Mesendoderm (in vitro differentiated cells): ENCODE results near the gene GTF2IRD1.

ENCODE experiments used
- DNase-seq: peaks from one replicate; pipeline ENCODE4 v3.0.0; 2013
- H2AK5ac ChIP-seq: 2 replicates; pipeline ENCODE4 v1.6.1; 2013; ENCODE audit warnings: low read length, inconsistent platforms
- H2BK120ac ChIP-seq: 2 replicates; pipeline ENCODE4 v1.6.1; 2013; ENCODE audit warnings: low read depth, mild to moderate bottlenecking, low read length, moderate library complexity, mixed read lengths
- H2BK15ac ChIP-seq: replicated peaks from 2 replicates; pipeline ENCODE4 v1.6.1; 2013; ENCODE audit warnings: low read depth, mild to moderate bottlenecking, moderate library complexity
- H2BK5ac ChIP-seq: 2 replicates; pipeline ENCODE4 v1.6.1; 2013; ENCODE audit warnings: low read length, inconsistent platforms
- H3K18ac ChIP-seq: 2 replicates; pipeline ENCODE4 v1.6.1; 2013; ENCODE audit warnings: mild to moderate bottlenecking, low read length, mixed read lengths
- H3K23ac ChIP-seq: one replicate; pipeline ENCODE4 v1.6.1; 2013; ENCODE audit warnings: low read length
- H3K27ac ChIP-seq: 2 replicates; pipeline ENCODE4 v1.5.1; 2013; ENCODE audit warnings: low read depth, mild to moderate bottlenecking, inconsistent platforms, low read length, moderate library complexity
- H3K27me3 ChIP-seq: 2 replicates; pipeline ENCODE4 v1.6.1; 2013; ENCODE audit warnings: low read length, control low read depth, mild to moderate bottlenecking, inconsistent platforms; ENCODE audit not compliant: insufficient read depth, poor library complexity
- H3K36me3 ChIP-seq: 2 replicates; pipeline ENCODE4 v1.6.1; 2013; ENCODE audit warnings: low read length, inconsistent platforms; ENCODE audit not compliant: control insufficient read depth, insufficient read depth
- H3K4ac ChIP-seq: one replicate; pipeline ENCODE4 v1.6.1; 2013; ENCODE audit warnings: low read depth, mild to moderate bottlenecking, low read length, moderate library complexity
- H3K4me1 ChIP-seq: 2 replicates; pipeline ENCODE4 v1.6.1; 2013; ENCODE audit warnings: low read depth, low read length, inconsistent platforms; ENCODE audit not compliant: control insufficient read depth
- H3K4me2 ChIP-seq: 2 replicates; pipeline ENCODE4 v1.6.1; 2013; ENCODE audit warnings: low read length
- H3K4me3 ChIP-seq: 2 replicates; pipeline ENCODE4 v1.5.1; 2013; ENCODE audit warnings: mild to moderate bottlenecking, low read length
- H3K56ac ChIP-seq: one replicate; pipeline ENCODE4 v1.6.1; 2013; ENCODE audit warnings: low read length
- H3K79me1 ChIP-seq: 2 replicates; pipeline ENCODE4 v1.6.1; 2013; ENCODE audit warnings: low read length, inconsistent platforms
- H3K79me2 ChIP-seq: 2 replicates; pipeline ENCODE4 v1.6.1; 2013; ENCODE audit warnings: mild to moderate bottlenecking, low read length; ENCODE audit not compliant: control insufficient read depth, insufficient read depth
- H3K9ac ChIP-seq: 2 replicates; pipeline ENCODE4 v1.6.1; 2013; ENCODE audit warnings: low read length, inconsistent platforms
- H4K5ac ChIP-seq: one replicate; pipeline ENCODE4 v1.6.1; 2013; ENCODE audit warnings: low read length
- H4K8ac ChIP-seq: one replicate; pipeline ENCODE4 v1.6.1; 2013; ENCODE audit warnings: low read depth, mild to moderate bottlenecking, control low read depth, low read length, moderate library complexity
- WGBS: extraction: QIAGEN DNeasy Blood & Tissue Kit; methylation state at CpG from one replicate; pipeline ENCODE4 v1.1.7; 2013; ENCODE audit warnings: low lambda C conversion rate, missing lambda C conversion rate; ENCODE audit not compliant: insufficient coverage; ENCODE audit errors: extremely low coverage; 5-methylcytosine and 5-hydroxymethylcytosine counted together

Gene GTF2IRD1

DNA sequence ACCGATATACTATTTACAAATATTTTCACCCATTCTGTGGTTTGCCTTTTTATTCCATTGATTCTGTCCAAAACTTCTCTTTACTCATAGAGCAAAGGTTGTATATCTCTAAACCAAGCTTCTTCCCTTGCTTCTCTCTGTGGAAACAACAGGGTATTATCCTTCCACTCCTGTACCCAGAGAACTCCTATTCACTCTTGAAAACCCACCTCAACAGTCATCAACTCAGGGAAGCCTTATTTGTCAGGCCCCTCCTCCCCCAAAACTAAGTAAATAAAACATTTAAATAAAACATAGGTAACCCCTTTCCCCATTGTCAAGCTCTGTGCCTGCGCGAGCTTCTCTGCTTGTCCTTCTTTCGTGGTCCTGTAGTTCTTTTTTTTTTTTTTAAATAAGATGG lies 44.6 kb downstream of the GTF2IRD1 start:
- no peak overlapping the region for H3K27ac ChIP-seq
- no peak for DNase-seq
- no peak overlapping the region for H2BK120ac ChIP-seq
- no peak overlapping the region for H3K18ac ChIP-seq
- H2BK5ac ChIP-seq, result no peak overlapping the region
- H3K79me1 ChIP-seq, result peaks cover 27% of the 10 kb centered on the region
- no peak overlapping the region for H2BK15ac ChIP-seq
- no peak overlapping the region for H3K23ac ChIP-seq
- H3K36me3 ChIP-seq, result no peaks in the 10 kb centered on the region
- H3K4ac ChIP-seq, result no peak overlapping the region
- no peak overlapping the region for H4K8ac ChIP-seq
- no peaks in the 10 kb centered on the region for H3K4me1 ChIP-seq
- no peaks in the 10 kb centered on the region for H3K27me3 ChIP-seq
- no peak overlapping the region for H3K56ac ChIP-seq
- H4K5ac ChIP-seq, result no peak overlapping the region
- H3K9ac ChIP-seq, result no peak overlapping the region
- H3K79me2 ChIP-seq, result peaks cover 4% of the 10 kb centered on the region
- H3K4me2 ChIP-seq, result no peak overlapping the region
- no peak overlapping the region for H2AK5ac ChIP-seq
- no CpG with 5 or more reads among the region's 4 CpGs for WGBS
- no peak overlapping the region for H3K4me3 ChIP-seq

DNA sequence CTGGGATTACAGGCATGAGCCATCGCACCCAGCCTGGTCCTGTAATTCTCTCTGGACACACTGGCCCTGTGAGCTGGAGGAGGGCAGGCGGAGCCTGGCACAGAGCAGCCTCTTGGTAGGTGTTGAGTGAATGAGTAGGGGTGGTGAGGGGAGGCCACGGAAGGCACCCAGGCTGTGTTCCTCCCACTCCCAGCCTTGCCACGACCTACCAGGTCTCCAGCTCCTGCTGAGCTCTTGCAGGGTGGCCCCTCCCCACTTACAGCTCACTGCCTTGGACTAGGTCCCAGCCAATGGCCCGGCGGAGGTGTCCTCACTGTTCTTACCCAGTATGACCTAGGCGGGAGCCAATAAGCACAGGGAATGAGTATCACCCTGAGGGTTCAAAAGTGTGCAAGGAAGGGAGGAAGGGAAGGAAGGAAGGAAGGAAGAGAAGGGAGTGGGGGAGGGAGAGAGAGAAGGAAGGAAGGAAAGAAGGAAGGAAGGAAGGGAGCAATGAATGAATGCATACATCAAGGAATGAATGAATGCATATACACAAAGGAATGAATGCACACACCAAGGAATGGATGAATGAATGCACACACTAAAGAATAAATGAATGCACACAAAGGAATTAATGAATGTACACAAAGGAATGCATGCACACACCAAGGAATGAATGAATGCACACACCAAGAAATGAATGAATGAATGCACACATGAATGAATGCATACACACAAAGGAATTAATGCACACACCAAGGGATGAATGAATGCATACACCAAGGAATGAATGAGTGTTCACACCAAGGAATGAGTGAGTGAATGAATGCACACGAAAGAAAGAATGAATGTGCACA lies 45.5 kb downstream of the GTF2IRD1 start:
- H3K4me1 ChIP-seq, result no peaks in the 10 kb centered on the region
- no peak overlapping the region for H3K9ac ChIP-seq
- no peak overlapping the region for H3K4me2 ChIP-seq
- H4K8ac ChIP-seq, result no peak overlapping the region
- no CpG with 5 or more reads among the region's 8 CpGs for WGBS
- no peak overlapping the region for H3K56ac ChIP-seq
- no peak overlapping the region for H3K4ac ChIP-seq
- H3K27me3 ChIP-seq, result no peaks in the 10 kb centered on the region
- no peak overlapping the region for H3K27ac ChIP-seq
- no peak overlapping the region for H2BK5ac ChIP-seq
- H3K23ac ChIP-seq, result no peak overlapping the region
- H4K5ac ChIP-seq, result no peak overlapping the region
- H2BK15ac ChIP-seq, result no peak overlapping the region
- H3K18ac ChIP-seq, result no peak overlapping the region
- DNase-seq, result no peak
- H2AK5ac ChIP-seq, result no peak overlapping the region
- H2BK120ac ChIP-seq, result no peak overlapping the region
- no peak overlapping the region for H3K4me3 ChIP-seq
- peaks cover 4% of the 10 kb centered on the region for H3K79me2 ChIP-seq
- H3K36me3 ChIP-seq, result no peaks in the 10 kb centered on the region
- H3K79me1 ChIP-seq, result peaks cover 29% of the 10 kb centered on the region

DNA sequence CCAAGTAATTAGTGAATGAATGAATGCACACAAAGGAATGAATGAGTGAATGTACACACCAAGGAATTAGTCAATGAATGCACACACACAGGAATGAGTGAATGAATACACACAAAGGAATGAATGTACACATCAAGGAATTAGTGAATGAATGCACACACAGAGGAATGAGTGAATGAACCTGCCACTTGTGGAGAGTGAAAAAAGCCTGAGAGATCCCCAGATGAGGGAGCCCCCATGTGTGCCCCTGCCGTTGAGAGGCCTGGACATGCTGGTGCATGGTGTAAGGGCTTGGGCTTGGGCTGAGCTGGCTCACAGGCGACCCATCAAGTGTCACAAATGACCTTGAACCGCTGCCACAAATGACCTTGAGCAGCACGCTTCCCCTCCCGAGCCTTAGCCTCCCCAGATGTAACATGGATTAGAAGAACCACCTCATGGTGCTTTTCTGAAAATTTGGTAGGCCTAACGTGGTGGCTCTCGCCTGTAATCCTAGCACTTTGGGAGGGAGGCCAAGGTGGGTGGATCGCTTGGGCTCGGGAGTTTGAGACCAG lies 46.2 kb downstream of the GTF2IRD1 start:
- Histone ChIP-seq H3K27ac (no peak overlapping the region), H3K27me3 (no peaks in the 10 kb centered on the region), H3K4me1 (no peaks in the 10 kb centered on the region), H3K79me2 (peaks cover 4% of the 10 kb centered on the region), H3K4ac (no peak overlapping the region), H2BK120ac (no peak overlapping the region), H4K8ac (no peak overlapping the region), H3K9ac (no peak overlapping the region), H3K36me3 (no peaks in the 10 kb centered on the region), H3K56ac (no peak overlapping the region), H2BK5ac (no peak overlapping the region), H2AK5ac (no peak overlapping the region), H3K23ac (no peak overlapping the region), H2BK15ac (no peak overlapping the region), H3K4me2 (no peak overlapping the region), H3K18ac (no peak overlapping the region), H3K4me3 (no peak overlapping the region), H4K5ac (no peak overlapping the region), H3K79me1 (peaks cover 30% of the 10 kb centered on the region)
- no peak for DNase-seq
- WGBS, result no CpG with 5 or more reads among the region's 9 CpGs

DNA sequence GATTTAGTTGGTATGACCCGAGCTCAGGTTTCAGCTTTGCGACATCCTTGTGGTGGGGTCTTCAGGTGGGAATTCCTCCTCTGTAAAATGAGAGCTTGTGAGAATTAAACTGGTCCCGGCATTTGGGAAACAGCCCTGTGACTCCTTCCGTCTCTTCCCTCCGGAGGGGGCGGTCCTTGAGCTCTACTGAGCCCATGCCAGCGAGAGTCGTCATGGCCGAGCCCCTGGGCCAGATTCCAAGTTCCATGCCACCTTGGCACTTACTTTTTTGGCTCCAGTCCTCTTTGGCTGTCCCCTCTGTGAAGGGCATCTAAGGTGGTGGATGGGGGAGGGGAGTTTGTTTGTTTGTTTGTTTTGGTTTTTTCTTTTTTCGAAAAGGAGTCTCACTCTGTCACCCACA lies 47.6 kb downstream of the GTF2IRD1 start:
- no peak overlapping the region for H3K4me3 ChIP-seq
- H3K9ac ChIP-seq, result no peak overlapping the region
- WGBS, result no CpG with 5 or more reads among the region's 10 CpGs
- no peak overlapping the region for H2BK5ac ChIP-seq
- H3K56ac ChIP-seq, result no peak overlapping the region
- no peak for DNase-seq
- no peaks in the 10 kb centered on the region for H3K4me1 ChIP-seq
- H2BK120ac ChIP-seq, result no peak overlapping the region
- no peak overlapping the region for H3K18ac ChIP-seq
- no peak overlapping the region for H3K4ac ChIP-seq
- no peaks in the 10 kb centered on the region for H3K27me3 ChIP-seq
- no peak overlapping the region for H2AK5ac ChIP-seq
- no peak overlapping the region for H3K27ac ChIP-seq
- no peaks in the 10 kb centered on the region for H3K36me3 ChIP-seq
- H3K4me2 ChIP-seq, result no peak overlapping the region
- H4K8ac ChIP-seq, result no peak overlapping the region
- no peak overlapping the region for H2BK15ac ChIP-seq
- no peak overlapping the region for H4K5ac ChIP-seq
- peaks cover 3% of the 10 kb centered on the region for H3K79me2 ChIP-seq
- H3K23ac ChIP-seq, result no peak overlapping the region
- H3K79me1 ChIP-seq, result peaks cover 22% of the 10 kb centered on the region

DNA sequence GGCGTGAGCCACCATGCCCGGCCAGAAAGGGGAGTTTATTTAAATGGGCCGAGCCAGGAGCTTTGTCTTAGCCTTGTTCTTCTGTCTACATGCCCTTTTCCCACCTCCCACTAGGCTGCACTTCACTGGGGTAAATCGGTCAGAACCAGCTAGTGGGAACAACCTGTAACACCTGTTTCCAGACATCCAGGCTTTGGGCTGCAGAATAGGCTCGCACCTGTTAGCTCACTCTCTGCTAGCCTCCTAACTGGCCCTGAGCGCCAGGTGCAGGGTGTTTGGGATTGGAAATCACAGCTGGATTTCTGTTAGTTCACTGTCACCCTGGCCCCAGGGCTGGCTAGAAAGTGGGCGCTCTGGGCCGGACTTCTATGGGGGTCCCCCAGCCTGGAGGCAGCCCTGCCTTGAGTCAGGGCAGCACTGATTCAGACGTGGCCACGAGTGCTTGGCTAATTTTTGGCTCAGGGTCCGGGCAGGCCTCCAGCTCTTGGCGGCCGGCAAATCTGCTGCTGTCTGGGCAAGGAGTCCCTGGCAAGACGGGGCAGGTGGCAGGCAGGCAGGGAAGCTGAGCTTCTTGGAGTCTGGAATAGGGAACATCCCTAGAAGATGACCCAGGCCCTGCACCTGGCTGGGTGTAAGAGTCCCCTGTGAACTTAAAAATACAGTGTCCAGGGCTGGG lies 48.6 kb downstream of the GTF2IRD1 start:
- H3K4me1 ChIP-seq, result no peaks in the 10 kb centered on the region
- no peak overlapping the region for H2BK15ac ChIP-seq
- H4K8ac ChIP-seq, result no peak overlapping the region
- no peak for DNase-seq
- H3K36me3 ChIP-seq, result no peaks in the 10 kb centered on the region
- H2BK120ac ChIP-seq, result no peak overlapping the region
- H3K4ac ChIP-seq, result no peak overlapping the region
- no peak overlapping the region for H3K56ac ChIP-seq
- WGBS, result no CpG with 5 or more reads among the region's 14 CpGs
- H3K4me3 ChIP-seq, result no peak overlapping the region
- H3K79me2 ChIP-seq, result no peaks in the 10 kb centered on the region
- no peaks in the 10 kb centered on the region for H3K27me3 ChIP-seq
- H3K4me2 ChIP-seq, result no peak overlapping the region
- H3K23ac ChIP-seq, result no peak overlapping the region
- peaks cover 18% of the 10 kb centered on the region for H3K79me1 ChIP-seq
- no peak overlapping the region for H3K27ac ChIP-seq
- H4K5ac ChIP-seq, result no peak overlapping the region
- H3K9ac ChIP-seq, result no peak overlapping the region
- H2BK5ac ChIP-seq, result no peak overlapping the region
- no peak overlapping the region for H3K18ac ChIP-seq
- no peak overlapping the region for H2AK5ac ChIP-seq
